Spleen (tissue), 7 donors: ENCODE results near the gene CHMP4B.

ENCODE experiments used
- CTCF ChIP-seq, 11 experiments: fragments of 200-600 bp in 7 of 11; fragments of 450-650 bp in 4 of 11; sonication (generic) in 4 of 11; IDR thresholded peaks in 8 of 11; conservative IDR thresholded peaks in 3 of 11; 1 replicate in 7 of 11; 2 replicates in 4 of 11; pipeline versions ENCODE4 v1.4.0 to v1.8.0; 2016 to 2021; ENCODE audit warnings: antibody characterized with exemption in 11 of 11, inconsistent platforms in 4 of 11, mild to moderate bottlenecking in 1 of 11
- POLR2A ChIP-seq, 3 donors: fragments of 450-650 bp; IDR thresholded peaks; one replicate each; pipeline ENCODE4 v1.5.1; 2017; ENCODE audit warnings: antibody characterized with exemption in 3 of 3, mild to moderate bottlenecking in 1 of 3
- POLR2AphosphoS5 ChIP-seq, 3 donors: sonication (generic); formaldehyde crosslinking; IDR thresholded peaks; one replicate each; pipeline ENCODE4 v1.5.1; 2017; ENCODE audit warnings: antibody characterized with exemption in 3 of 3
- donor health status: DM: no; HTN: no; CAD: no; lungs with moderate emphysema.
- donor health status: DM: no; HTN: no; CAD: no.
- donor health status: DM: no; HTN: no; CAD: no.

DNA sequence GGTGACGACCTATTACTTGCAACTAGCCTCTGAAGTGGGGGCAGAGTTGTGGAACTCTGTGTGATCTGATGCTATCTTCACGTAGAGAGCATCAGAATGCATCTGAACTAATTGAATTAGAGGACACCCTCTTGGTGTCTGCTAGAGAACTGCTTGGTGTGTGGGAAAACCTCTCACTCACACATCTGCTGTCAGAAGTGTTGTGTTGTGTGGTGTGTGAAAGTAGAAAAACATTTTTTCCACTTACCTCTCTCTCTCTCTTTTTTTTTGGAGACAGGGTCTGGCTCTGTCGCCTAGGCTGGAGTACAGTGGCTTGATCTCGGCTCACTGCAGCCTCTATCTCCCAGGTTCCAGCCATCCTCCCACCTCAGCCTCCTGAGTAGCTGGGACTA, 90.0 kb downstream of the CHMP4B start:
- TF ChIP-seq CTCF (IDR thresholded peaks at IDR 0.05 in 8 of 11, conservative IDR thresholded peaks at IDR 0.05 in 3 of 11) (no peak), POLR2A (IDR thresholded peaks at IDR 0.05) (no peak), POLR2AphosphoS5 (IDR thresholded peaks at IDR 0.05) (no peak)
